GM13976 (cell line): ENCODE data around the gene ABHD1.

ENCODE experiments used
- DNase-seq: peaks from one replicate; pipeline ENCODE4 v3.0.0; 2012; ENCODE audit warnings: low spot score
- in situ Hi-C: fragments of 300-500 bp; cut with MboI; formaldehyde crosslinking; loops from one replicate; pipeline ENCODE4 v1.12.0; 2022; ENCODE audit warnings: low sequenced_read_pairs, mixed read lengths, inconsistent platforms; ENCODE audit not compliant: unreplicated experiment
- TF ChIP-seq, protein P1 (sequence below): IDR thresholded peaks from 2 replicates; pipeline ENCODE4 v1.5.1; 2012; ENCODE audit warnings: borderline replicate concordance, mild to moderate bottlenecking; ENCODE audit not compliant: insufficient read depth; ENCODE audit errors: extremely low read depth, missing control alignments, control extremely low read depth

Gene ABHD1

DNA sequence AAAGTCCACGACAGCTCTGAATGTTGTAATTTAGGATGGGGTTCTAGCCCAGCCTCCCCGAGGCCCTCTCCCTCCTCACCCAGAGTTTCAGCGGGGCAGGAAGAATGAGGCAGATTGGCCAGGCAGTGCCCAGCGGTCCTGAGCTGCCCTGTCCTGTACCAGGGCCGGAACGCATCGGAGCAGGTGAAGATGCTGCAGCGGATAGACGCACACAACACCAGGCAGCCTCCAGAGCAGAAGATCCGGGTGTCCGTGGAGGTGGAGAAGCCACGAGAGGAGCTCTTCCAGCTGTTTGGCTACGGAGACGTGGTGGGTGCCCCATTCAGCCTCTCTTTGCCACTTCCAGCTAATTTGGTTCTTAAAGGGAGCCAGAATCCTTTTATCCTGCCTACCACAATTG is 26.3 kb upstream of the ABHD1 start:
- no peak for DNase-seq
- TF ChIP-seq, protein P1, sequence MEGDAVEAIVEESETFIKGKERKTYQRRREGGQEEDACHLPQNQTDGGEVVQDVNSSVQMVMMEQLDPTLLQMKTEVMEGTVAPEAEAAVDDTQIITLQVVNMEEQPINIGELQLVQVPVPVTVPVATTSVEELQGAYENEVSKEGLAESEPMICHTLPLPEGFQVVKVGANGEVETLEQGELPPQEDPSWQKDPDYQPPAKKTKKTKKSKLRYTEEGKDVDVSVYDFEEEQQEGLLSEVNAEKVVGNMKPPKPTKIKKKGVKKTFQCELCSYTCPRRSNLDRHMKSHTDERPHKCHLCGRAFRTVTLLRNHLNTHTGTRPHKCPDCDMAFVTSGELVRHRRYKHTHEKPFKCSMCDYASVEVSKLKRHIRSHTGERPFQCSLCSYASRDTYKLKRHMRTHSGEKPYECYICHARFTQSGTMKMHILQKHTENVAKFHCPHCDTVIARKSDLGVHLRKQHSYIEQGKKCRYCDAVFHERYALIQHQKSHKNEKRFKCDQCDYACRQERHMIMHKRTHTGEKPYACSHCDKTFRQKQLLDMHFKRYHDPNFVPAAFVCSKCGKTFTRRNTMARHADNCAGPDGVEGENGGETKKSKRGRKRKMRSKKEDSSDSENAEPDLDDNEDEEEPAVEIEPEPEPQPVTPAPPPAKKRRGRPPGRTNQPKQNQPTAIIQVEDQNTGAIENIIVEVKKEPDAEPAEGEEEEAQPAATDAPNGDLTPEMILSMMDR, result no peak
- in situ Hi-C loops, result loop anchor here (10.0 kb wide), 1 partner anchor 97 kb away; no protein-coding TSS in a partner anchor

DNA sequence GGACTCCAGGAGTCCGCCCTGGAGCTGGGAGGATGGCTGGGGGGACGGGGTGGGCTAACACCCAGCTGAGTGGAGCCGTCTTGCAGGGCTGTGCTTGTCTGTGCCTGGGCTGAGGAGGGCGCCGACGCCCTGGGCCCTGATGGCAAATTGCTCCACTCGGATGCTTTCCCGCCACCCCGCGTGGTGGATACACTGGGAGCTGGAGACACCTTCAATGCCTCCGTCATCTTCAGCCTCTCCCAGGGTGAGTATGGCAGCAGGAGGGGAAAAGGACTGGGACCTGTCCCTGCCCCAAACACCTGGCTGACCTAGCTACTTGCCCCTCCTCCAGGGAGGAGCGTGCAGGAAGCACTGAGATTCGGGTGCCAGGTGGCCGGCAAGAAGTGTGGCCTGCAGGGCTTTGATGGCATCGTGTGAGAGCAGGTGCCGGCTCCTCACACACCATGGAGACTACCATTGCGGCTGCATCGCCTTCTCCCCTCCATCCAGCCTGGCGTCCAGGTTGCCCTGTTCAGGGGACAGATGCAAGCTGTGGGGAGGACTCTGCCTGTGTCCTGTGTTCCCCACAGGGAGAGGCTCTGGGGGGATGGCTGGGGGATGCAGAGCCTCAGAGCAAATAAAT is 24.2 kb upstream of the ABHD1 start:
- in situ Hi-C loops, result loop anchor here (10.0 kb wide), 1 partner anchor 95 kb away; no protein-coding TSS in a partner anchor
- TF ChIP-seq, protein P1, result no peak
- DNase-seq, result no peak

DNA sequence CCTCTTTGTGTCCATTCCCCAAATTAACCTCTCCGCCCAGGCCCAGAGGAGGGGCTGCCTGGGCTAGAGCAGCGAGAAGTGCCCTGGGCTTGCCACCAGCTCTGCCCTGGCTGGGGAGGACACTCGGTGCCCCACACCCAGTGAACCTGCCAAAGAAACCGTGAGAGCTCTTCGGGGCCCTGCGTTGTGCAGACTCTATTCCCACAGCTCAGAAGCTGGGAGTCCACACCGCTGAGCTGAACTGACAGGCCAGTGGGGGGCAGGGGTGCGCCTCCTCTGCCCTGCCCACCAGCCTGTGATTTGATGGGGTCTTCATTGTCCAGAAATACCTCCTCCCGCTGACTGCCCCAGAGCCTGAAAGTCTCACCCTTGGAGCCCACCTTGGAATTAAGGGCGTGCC is 23.6 kb upstream of the ABHD1 start:
- TF ChIP-seq, protein P1, result no peak
- in situ Hi-C loops, result loop anchor here (10.0 kb wide), 1 partner anchor 185 kb away; the partner anchor contains the start of gene TRIM54
- DNase-seq, result no peak

DNA sequence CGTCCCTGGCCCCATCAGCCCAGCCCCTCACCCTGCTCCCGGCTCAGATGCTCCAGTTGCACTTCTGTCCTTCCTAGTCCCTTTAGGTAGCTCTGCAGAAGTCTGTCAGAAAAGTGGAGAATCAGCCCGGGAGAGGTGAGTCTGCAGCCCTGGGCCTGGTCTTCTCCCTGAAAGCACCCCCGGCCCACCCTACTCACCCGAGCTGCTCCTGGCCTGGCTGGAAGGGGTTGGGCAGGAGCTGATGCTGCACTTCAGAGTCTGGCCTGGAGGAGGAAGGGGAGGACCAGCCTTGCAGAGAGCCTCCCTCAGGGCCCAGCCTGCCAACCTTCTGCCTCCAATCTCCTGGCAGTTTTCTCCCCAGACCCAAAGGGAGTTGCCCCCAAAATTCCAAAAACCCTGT is 21.3 kb upstream of the ABHD1 start:
- TF ChIP-seq, protein P1, result no peak
- in situ Hi-C loops, result loop anchor here (10.0 kb wide), 1 partner anchor 182 kb away; the partner anchor contains the start of gene TRIM54
- DNase-seq, result no peak

DNA sequence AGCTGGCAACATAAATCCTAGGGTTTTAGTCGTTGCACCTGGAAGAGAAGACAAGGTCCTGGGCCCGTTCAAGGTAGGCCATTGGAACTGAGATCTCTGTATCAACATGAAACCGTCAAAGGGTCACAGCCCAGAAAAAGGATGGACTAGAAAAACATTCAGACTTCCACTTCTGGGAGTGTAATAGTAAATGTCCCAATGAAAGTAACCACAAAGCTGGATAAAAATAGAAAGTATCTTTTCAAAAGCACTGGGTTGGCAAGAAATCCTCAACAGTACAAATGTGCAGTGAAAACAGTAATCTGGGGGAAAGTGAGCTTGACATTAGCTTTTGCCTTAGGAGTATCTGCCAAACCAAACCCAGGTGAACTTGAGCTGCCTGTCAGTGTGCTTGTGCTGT is 17.6 kb upstream of the ABHD1 start:
- no peak for DNase-seq
- in situ Hi-C loops, result loop anchor here (10.0 kb wide), 1 partner anchor 179 kb away; the partner anchor contains the start of gene TRIM54
- TF ChIP-seq, protein P1, result no peak

DNA sequence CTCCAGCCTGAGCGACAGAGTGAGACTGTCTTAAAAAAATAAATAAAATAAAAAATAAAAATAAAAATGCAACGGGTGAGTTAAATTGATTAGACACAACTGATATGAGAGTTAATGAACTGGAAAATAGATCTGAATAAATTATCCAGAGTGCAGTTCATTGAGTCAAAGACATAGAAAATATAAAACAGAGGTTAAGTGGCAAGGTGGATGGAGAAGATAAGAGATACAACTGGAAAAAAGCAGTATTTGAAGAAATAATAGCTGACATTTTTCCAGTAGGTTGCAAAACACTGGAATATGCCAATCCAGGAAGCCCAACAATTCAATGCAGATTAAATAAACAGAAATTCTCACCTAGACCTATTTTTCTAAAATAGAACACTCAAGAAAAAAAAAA is 15.4 kb upstream of the ABHD1 start:
- TF ChIP-seq, protein P1, result no peak
- no peak for DNase-seq
- in situ Hi-C loops, result loop anchor here (10.0 kb wide), 1 partner anchor 177 kb away; the partner anchor contains the start of gene TRIM54
